GM12891 (cell line): ENCODE data around the gene TMSB10.

Experiments used
- DNase-seq: peaks from one replicate; pipeline ENCODE4 v3.0.0; 2011; ENCODE audit warnings: low spot score; ENCODE audit not compliant: insufficient read length
- FAIRE-seq: peaks from 2 replicates; lab custom pipeline; 2011; peaks lifted over from hg19 to GRCh38; lab: Jason Lieb, UNC
- PAX5 ChIP-seq: IDR thresholded peaks from 2 replicates; pipeline ENCODE4 v1.6.1; 2011; ENCODE audit warnings: low read length, moderate library complexity, mild to moderate bottlenecking; ENCODE audit not compliant: insufficient read depth, severe bottlenecking
- POLR2A ChIP-seq: IDR thresholded peaks from 2 replicates; pipeline ENCODE4 v1.6.1; 2011; ENCODE audit warnings: low read depth, low read length, control low read depth
- POLR2AphosphoS5 ChIP-seq: IDR thresholded peaks from 2 replicates; pipeline ENCODE4 v1.6.1; 2011; ENCODE audit warnings: low read depth, low read length, control low read depth
- POU2F2 ChIP-seq: IDR thresholded peaks from 2 replicates; pipeline ENCODE4 v1.6.1; 2011; ENCODE audit warnings: low read depth, mild to moderate bottlenecking, control low read depth, low read length, moderate library complexity
- SPI1 ChIP-seq: IDR thresholded peaks from 2 replicates; pipeline ENCODE4 v1.6.1; 2011; ENCODE audit warnings: low read depth, low read length, control low read depth
- TAF1 ChIP-seq: IDR thresholded peaks from 2 replicates; pipeline ENCODE4 v1.6.1; 2011; ENCODE audit warnings: low read depth, low read length, control low read depth

TMSB10 gene

GRCh38 chr2:84886791-84887190 lies 18.7 kb upstream of the TMSB10 start:
- no peak for DNase-seq
- no peak for FAIRE-seq
- TF ChIP-seq PAX5 (no peak), TAF1 (no peak), POLR2AphosphoS5 (no peak), POU2F2 (no peak), SPI1 (no peak), POLR2A (no peak)

- no peak for TF ChIP-seq POLR2AphosphoS5
- peak; percentile 95 for TF ChIP-seq SPI1
- no peak for DNase-seq
- peak; percentile 84 for FAIRE-seq
These were observed 16.8 kb upstream of the TMSB10 start for GRCh38 chr2:84888401-84889276.

GRCh38 chr2:84889332-84889731 lies 16.1 kb upstream of the TMSB10 start:
- TF ChIP-seq POLR2A (no peak), SPI1 (no peak), TAF1 (no peak), POLR2AphosphoS5 (no peak), PAX5 (no peak), POU2F2 (no peak)
- FAIRE-seq (no peak), DNase-seq (no peak)

- DNase-seq (no peak), FAIRE-seq (no peak)
These were observed 14.0 kb upstream of the TMSB10 start for GRCh38 chr2:84891355-84892010.

GRCh38 chr2:84894131-84894586 lies 11.3 kb upstream of the TMSB10 start:
- 0 out of 2 replicates have a peak, but pooled peaks have one; percentile 14 for TF ChIP-seq SPI1
- no peak for TF ChIP-seq POU2F2
- DNase-seq (no peak), FAIRE-seq (peak; percentile 67)

More at GRCh38 chr2:84891355-84892010, 14.0 kb upstream of the TMSB10 start:
- TF ChIP-seq POU2F2 (no peak), TAF1 (no peak), POLR2AphosphoS5 (no peak), SPI1 (no peak), POLR2A (no peak), PAX5 (no peak)

- no peak for TF ChIP-seq POLR2AphosphoS5
- no peak for TF ChIP-seq POU2F2
- TF ChIP-seq PAX5, result no peak
- DNase-seq (no peak), FAIRE-seq (no peak)
These were observed 10.5 kb upstream of the TMSB10 start for GRCh38 chr2:84894758-84895520.

GRCh38 chr2:84896567-84896966 lies 8.9 kb upstream of the TMSB10 start:
- FAIRE-seq, result no peak
- no peak for TF ChIP-seq POU2F2
- TF ChIP-seq SPI1, result no peak
- no peak for TF ChIP-seq POLR2AphosphoS5
- no peak for DNase-seq

- no peak for DNase-seq
- no peak for FAIRE-seq
These were observed 7.7 kb upstream of the TMSB10 start for GRCh38 chr2:84897773-84898172.

More at GRCh38 chr2:84897773-84898172, 7.7 kb upstream of the TMSB10 start:
- no peak for TF ChIP-seq TAF1
- no peak for TF ChIP-seq POLR2A
- TF ChIP-seq POU2F2, result no peak
- no peak for TF ChIP-seq PAX5
- TF ChIP-seq SPI1, result no peak
- no peak for TF ChIP-seq POLR2AphosphoS5
